Activated B cell treated with CpG ODN at 0.5 μM for 24 hours (primary cell): ENCODE data around the gene WDR86. TPM values are rescaled to one million over a fixed set of nuclear protein-coding genes. Genes with fewer than 3 reads are reported as not detected.

ENCODE experiments used
- ATAC-seq: fragments of 200-7000 bp; cut with Tn5 transposase; one replicate; pipeline ENCODE4 v1.10.0; 2021; ENCODE audit warnings: low read depth, mild to moderate bottlenecking, moderate library complexity
- CTCF ChIA-PET: fragments of 350-600 bp; sonication (Branson Sonifier 250); formaldehyde crosslinking; loops from one replicate; lab custom pipeline; 2021; ENCODE audit warnings: antibody characterized with exemption; lab: Charles Lee
- POLR2A ChIA-PET: fragments of 350-600 bp; sonication (Branson Sonifier 250); formaldehyde crosslinking; loops from one replicate; lab custom pipeline; 2021; ENCODE audit warnings: antibody characterized with exemption; lab: Charles Lee
- DNase-seq: peaks from one replicate; pipeline ENCODE4 v3.0.0; 2022
- H3K27ac Mint-ChIP-seq: one replicate; pipeline ENCODE4 v1.8.0; 2020; ENCODE audit warnings: mixed read lengths
- H3K27me3 Mint-ChIP-seq: one replicate; pipeline ENCODE4 v1.8.0; 2021; ENCODE audit warnings: mixed read lengths
- H3K36me3 Mint-ChIP-seq: one replicate; pipeline ENCODE4 v1.8.0; 2021; ENCODE audit warnings: low read depth, mixed read lengths
- H3K4me1 Mint-ChIP-seq: one replicate; pipeline ENCODE4 v1.8.0; 2021; ENCODE audit warnings: mixed read lengths
- H3K4me3 Mint-ChIP-seq: one replicate; pipeline ENCODE4 v1.8.0; 2020; ENCODE audit warnings: mild to moderate bottlenecking, mixed read lengths
- H3K9me3 Mint-ChIP-seq: one replicate; pipeline ENCODE4 v1.8.0; 2020; ENCODE audit warnings: mixed read lengths
- intact Hi-C: fragments of 100-400 bp; cut with micrococcal nuclease; formaldehyde crosslinking; loops from one replicate; pipeline ENCODE4 v1.15.1; 2024
- total RNA-seq: library from RNA; stranded (reverse); gene quantifications from 2 replicates; pipeline ENCODE4 v1.2.3, GENCODE V29; 2022
- TF ChIP-seq, protein P1 (sequence below): fragments of 200-600 bp; IDR thresholded peaks from one replicate; pipeline ENCODE4 v1.8.0; 2022; ENCODE audit warnings: antibody characterized with exemption, mild to moderate bottlenecking

Gene WDR86
- total RNA-seq, 1 donor from 2014 or later = 0.33 TPM

DNA sequence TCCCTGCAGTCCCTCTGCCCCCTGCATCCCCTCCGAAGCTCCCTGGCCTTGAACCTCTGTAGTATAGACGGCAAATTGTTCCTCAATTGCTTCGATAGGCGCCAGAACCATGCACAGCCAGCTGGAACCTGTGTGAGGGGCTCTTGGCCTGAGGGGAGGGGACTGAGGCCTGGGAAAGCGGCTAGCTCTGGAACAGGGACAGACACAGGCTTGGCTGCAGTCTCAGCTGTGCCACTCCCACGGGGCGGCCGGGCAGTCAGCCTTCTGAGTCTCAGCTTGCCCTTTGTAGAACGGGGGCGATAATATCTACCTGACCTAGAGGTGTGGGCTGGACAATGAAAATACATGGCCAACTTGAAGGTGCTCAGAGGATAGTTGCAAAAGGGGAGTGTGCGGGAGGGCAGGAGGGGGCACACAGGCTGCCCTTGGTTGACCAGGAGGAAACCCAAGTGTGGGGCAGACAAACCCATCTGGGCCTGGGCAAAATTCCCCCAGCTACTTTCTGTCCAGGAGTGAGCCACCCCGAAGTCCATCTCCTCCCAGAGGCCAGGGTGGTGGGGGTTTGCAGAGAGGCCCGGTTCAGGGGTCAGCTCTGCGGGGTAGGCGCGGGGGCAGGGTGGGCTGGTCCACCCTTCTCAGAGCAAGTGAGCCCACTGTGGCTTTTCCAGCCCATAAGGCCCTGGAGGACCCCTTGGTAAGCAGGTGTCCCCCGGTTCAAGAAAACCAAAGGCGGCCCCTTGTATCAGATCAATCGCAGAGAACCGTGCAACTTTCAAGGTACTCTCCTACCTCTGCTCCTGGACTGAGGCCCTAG, 25.5 kb upstream of the WDR86 start:
- Mint-ChIP-seq H3K36me3 (no peaks in the 10 kb centered on the region), H3K27ac (no peak overlapping the region), H3K4me3 (no peak overlapping the region), H3K9me3 (no peaks in the 10 kb centered on the region), H3K4me1 (peaks cover 6% of the 10 kb centered on the region), H3K27me3 (peaks cover 13% of the 10 kb centered on the region)
- ATAC-seq (no peak), DNase-seq (no peak)
- intact Hi-C loops = no loop called here
- TF ChIP-seq, protein P1, sequence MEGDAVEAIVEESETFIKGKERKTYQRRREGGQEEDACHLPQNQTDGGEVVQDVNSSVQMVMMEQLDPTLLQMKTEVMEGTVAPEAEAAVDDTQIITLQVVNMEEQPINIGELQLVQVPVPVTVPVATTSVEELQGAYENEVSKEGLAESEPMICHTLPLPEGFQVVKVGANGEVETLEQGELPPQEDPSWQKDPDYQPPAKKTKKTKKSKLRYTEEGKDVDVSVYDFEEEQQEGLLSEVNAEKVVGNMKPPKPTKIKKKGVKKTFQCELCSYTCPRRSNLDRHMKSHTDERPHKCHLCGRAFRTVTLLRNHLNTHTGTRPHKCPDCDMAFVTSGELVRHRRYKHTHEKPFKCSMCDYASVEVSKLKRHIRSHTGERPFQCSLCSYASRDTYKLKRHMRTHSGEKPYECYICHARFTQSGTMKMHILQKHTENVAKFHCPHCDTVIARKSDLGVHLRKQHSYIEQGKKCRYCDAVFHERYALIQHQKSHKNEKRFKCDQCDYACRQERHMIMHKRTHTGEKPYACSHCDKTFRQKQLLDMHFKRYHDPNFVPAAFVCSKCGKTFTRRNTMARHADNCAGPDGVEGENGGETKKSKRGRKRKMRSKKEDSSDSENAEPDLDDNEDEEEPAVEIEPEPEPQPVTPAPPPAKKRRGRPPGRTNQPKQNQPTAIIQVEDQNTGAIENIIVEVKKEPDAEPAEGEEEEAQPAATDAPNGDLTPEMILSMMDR = no peak
- CTCF ChIA-PET = no interaction called here
- POLR2A ChIA-PET = interaction anchor here (0.6 kb wide), 1 partner anchor 407 kb away, joined by 4 read pairs; the partner anchor contains the start of gene ABCB8

DNA sequence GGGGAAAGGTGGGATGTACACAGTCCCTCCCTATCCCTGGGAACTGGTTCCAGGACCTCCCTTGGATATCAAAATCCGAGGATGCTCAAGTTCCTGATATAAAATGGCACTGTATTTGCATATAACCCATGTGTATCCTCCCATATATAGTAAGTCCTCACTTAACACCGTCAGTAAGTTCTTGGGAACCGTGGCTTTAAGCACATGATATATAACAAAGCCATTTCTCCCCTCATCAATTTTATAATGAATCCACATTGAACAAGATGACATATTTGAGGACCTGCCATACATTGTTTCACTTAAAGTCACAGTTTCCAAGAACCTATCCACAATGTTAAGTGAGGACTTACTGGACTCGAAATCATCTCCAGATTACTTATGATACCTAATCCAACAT, 24.7 kb upstream of the WDR86 start:
- no peak for ATAC-seq
- TF ChIP-seq, protein P1 = no peak
- intact Hi-C loops = no loop called here
- CTCF ChIA-PET = no interaction called here
- Mint-ChIP-seq H3K9me3 (no peaks in the 10 kb centered on the region), H3K4me1 (peaks cover 11% of the 10 kb centered on the region), H3K4me3 (no peak overlapping the region), H3K27me3 (peaks cover 11% of the 10 kb centered on the region), H3K27ac (no peak overlapping the region), H3K36me3 (no peaks in the 10 kb centered on the region)
- POLR2A ChIA-PET = no interaction called here
- no peak for DNase-seq

DNA sequence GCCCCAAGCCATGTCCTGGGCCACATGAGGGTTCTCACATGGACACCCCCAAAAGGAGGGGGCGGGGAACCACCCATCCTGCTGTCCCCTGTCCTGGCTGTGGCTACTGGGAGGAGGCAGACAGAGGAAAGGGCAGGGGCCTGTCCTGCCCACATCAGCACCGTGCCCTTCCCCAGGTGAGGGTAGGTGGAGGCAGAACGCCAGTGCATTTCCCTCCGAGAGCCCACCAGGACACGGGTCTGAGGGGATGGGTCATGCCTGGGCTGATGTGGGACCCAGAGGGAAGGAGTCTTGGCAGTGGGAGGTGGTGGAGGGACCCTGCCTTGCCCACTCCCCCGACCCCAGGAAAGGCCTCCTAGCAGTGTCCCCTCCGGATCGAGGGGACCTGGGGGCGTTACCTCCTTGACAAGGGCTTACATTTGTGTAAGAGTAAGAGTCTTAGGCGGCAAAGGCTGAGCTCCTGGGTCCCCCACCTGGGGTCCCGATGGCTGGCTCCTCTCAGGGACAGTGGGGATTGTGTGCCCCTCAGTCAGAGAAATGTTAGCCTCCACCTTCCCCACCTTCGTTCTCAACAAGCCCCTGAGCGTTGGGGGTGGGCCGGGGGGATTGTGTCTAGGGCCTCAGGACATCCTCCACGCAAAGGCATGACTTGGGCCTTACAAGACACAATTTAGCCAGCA, 24.0 kb upstream of the WDR86 start:
- CTCF ChIA-PET = no interaction called here
- H3K4me1 Mint-ChIP-seq = peaks cover 13% of the 10 kb centered on the region
- intact Hi-C loops = no loop called here

DNA sequence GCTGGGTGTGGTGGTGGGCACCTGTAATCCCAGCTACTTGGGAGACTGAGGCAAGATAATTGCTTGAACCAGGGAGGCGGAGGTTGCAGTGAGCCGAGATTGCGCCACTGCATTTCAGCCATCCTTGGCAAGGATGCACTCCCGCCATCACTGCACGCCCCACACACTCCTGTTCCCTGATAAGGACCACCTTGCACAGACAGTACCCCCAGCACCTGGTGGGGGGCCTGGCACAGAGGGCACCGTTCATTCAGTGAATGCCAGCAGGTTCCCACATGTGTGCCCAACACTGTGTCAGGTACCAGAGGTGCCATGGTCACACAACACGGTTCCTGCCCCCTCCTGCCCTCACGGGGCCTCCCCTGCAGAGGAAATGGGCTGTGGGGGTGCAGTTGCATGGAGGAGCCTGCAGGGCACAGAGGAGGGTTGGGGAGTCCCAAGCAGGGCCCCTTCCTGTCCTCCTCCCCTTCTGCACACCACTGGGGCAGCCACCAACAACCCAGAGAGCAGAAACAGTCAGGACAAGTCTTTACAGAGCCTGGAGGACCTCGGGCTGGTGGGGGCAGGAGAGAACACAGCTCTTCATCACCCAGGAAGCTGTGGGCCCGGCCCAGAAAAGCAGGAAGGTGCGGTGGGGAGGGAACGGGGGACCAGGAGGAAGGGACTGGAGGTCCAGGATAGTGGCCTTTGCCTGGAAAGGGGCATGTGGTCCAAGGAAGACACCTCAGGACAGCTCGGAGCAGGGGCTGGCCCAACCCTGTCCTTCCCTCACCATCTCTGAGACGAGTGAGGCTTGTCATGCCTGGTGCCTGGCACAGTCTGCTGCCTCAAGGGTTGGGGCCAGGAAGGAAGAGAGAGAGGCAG, 23.1 kb upstream of the WDR86 start:
- no peak overlapping the region for H3K27ac Mint-ChIP-seq
- H3K4me1 Mint-ChIP-seq = peaks cover 13% of the 10 kb centered on the region
- H3K36me3 Mint-ChIP-seq = no peaks in the 10 kb centered on the region
- DNase-seq (no peak), ATAC-seq (peak; percentile 71)
- TF ChIP-seq, protein P1 = no peak
- intact Hi-C loops = no loop called here
- H3K9me3 Mint-ChIP-seq = no peaks in the 10 kb centered on the region
- ChIA-PET POLR2A (no interaction called here), CTCF (no interaction called here)
- peaks cover 9% of the 10 kb centered on the region for H3K27me3 Mint-ChIP-seq
- no peak overlapping the region for H3K4me3 Mint-ChIP-seq

More for the DNA sequence above, 24.0 kb upstream of the WDR86 start:
- Mint-ChIP-seq H3K36me3 (no peaks in the 10 kb centered on the region), H3K9me3 (no peaks in the 10 kb centered on the region), H3K4me3 (no peak overlapping the region), H3K27ac (no peak overlapping the region), H3K27me3 (peaks cover 9% of the 10 kb centered on the region)
- no peak for ATAC-seq
- TF ChIP-seq, protein P1 = no peak
- DNase-seq = no peak
- POLR2A ChIA-PET = no interaction called here
